ENCODE results near the gene BAZ1A. TPM values are rescaled to one million over a fixed set of nuclear protein-coding genes. Genes with fewer than 3 reads are reported as not detected.

BAZ1A gene
- total RNA-seq, result 57.1 and 80.4 TPM in 2 replicates

GRCh38 chr14:34875031-34875922, at the start of gene BAZ1A:
TSS of gene BAZ1A (minus strand) at chr14:34875360. CDS start at chr14:34874604, 756 bp downstream.

GRCh38 chr14:34714320-34715126, 160.6 kb downstream of the BAZ1A start, which contains the start of gene CFL2:
TSS of gene CFL2 (minus strand) at chr14:34714593. CDS start at chr14:34714540, 53 bp downstream.

Other genes starting within 250 kb of the BAZ1A start
- gene SNX6, start 245.2 kb downstream of the BAZ1A start, total RNA-seq, result 110 and 121 TPM in 2 replicates
- gene CFL2, start 160.8 kb downstream of the BAZ1A start, total RNA-seq, result 14.1 and 21.2 TPM in 2 replicates
- 73.5 and 108 TPM in 2 replicates for gene SRP54, start 107.6 kb upstream of the BAZ1A start, total RNA-seq
- gene FAM177A1, start 170.9 kb upstream of the BAZ1A start, total RNA-seq, result 36.2 and 52.5 TPM in 2 replicates
- 18.7 and 20.2 TPM in 2 replicates for gene PPP2R3C, start 246.6 kb upstream of the BAZ1A start, total RNA-seq
- 23.2 and 41.8 TPM in 2 replicates for gene PRORP, start 247.2 kb upstream of the BAZ1A start, total RNA-seq